HepG2 (cell line): Measurements from ENCODE around the gene TMTC2. TPM values are rescaled to one million over a fixed set of nuclear protein-coding genes. Genes with fewer than 3 reads are reported as not detected.

ENCODE experiments used
- ATAC-seq: fragments of 200-7000 bp; cut with Tn5 transposase; 3 replicates; pipeline ENCODE4 v1.9.1; 2020; ENCODE audit warnings: mild to moderate bottlenecking, moderate library complexity
- BruUV-seq: library from RNA; stranded (reverse); fragments of 400-500 nt; replicated peaks from 2 replicates; lab custom pipeline; 2021; lab: Mats Ljungman, UMichigan
- CTCF ChIA-PET: fragments of 300-600 bp; formaldehyde crosslinking; extraction: SDS; loops from one replicate; lab custom pipeline; 2021; ENCODE audit warnings: low total read pairs, inconsistent platforms, low intra/inter-chr PET ratio; lab: Yijun Ruan, JAX
- POLR2A ChIA-PET: fragments of 350-600 bp; sonication (Branson Sonifier 250); formaldehyde crosslinking; loops from one replicate; lab custom pipeline; 2020; ENCODE audit warnings: antibody characterized with exemption, inconsistent platforms; lab: Yijun Ruan, JAX
- DNase-seq: peaks from one replicate; pipeline ENCODE4 v3.0.0-alpha.2; 2015; ENCODE audit warnings: low spot score
- FAIRE-seq: peaks from 3 replicates; lab custom pipeline; 2011; peaks lifted over from hg19 to GRCh38; lab: Jason Lieb, UNC
- H2AFZ ChIP-seq: one replicate; pipeline ENCODE4 v1.6.1; 2011; ENCODE audit warnings: low read length, inconsistent platforms
- H3K27ac ChIP-seq: fragments of 300-600 bp; 3 replicates; pipeline ENCODE4 v1.8.0; 2011; ENCODE audit warnings: mixed run types, mild to moderate bottlenecking, mixed read lengths, low read length, inconsistent platforms; ENCODE audit not compliant: insufficient read depth; ENCODE audit errors: extremely low read length
- H3K27me3 ChIP-seq, 2 experiments: fragments of 200-600 bp in 1 of 2; 2 replicates in 1 of 2; 3 replicates in 1 of 2; pipeline versions ENCODE4 v1.6.0 to v1.8.0; 2011; ENCODE audit warnings: low read length in 2 of 2, mild to moderate bottlenecking in 2 of 2, moderate library complexity in 2 of 2, inconsistent platforms in 1 of 2; ENCODE audit not compliant: insufficient read depth in 2 of 2, control insufficient read depth in 1 of 2
- H3K36me3 ChIP-seq, 2 experiments: fragments of 200-600 bp in 1 of 2; replicated peaks in 1 of 2; 2 replicates in 1 of 2; 3 replicates in 1 of 2; pipeline versions ENCODE4 v1.5.1 to v1.8.0; 2011; ENCODE audit warnings: low read length in 2 of 2, inconsistent platforms in 1 of 2; ENCODE audit not compliant: insufficient read depth in 2 of 2, control insufficient read depth in 1 of 2
- H3K4me1 ChIP-seq: 2 replicates; pipeline ENCODE4 v1.5.1; 2012; ENCODE audit warnings: low read length, inconsistent platforms; ENCODE audit not compliant: insufficient read depth
- H3K4me2 ChIP-seq: 2 replicates; pipeline ENCODE4 v1.6.0; 2011; ENCODE audit warnings: low read depth, low read length, inconsistent platforms
- H3K4me3 ChIP-seq, 3 experiments: fragments of 200-600 bp in 1 of 3; sonication (generic), shearing (Covaris generic) in 1 of 3; replicated peaks in 1 of 3; 2 replicates each; pipeline ENCODE4 v1.5.1; 2011 to 2016; ENCODE audit warnings: low read length in 3 of 3, inconsistent platforms in 2 of 3, low read depth in 2 of 3, mild to moderate bottlenecking in 2 of 3, control low read depth in 1 of 3, mixed read lengths in 1 of 3; ENCODE audit not compliant: insufficient read depth in 1 of 3
- H3K79me2 ChIP-seq: one replicate; pipeline ENCODE4 v1.6.1; 2011; ENCODE audit warnings: low read length, inconsistent platforms; ENCODE audit not compliant: insufficient read depth
- H3K9ac ChIP-seq: 2 replicates; pipeline ENCODE4 v1.6.0; 2011; ENCODE audit warnings: mild to moderate bottlenecking, low read depth, low read length, inconsistent platforms; ENCODE audit not compliant: insufficient read depth
- H3K9me3 ChIP-seq: 2 replicates; pipeline ENCODE4 v1.5.1; 2012; ENCODE audit warnings: mild to moderate bottlenecking, low read length
- H4K20me1 ChIP-seq: 2 replicates; pipeline ENCODE4 v1.6.0; 2011; ENCODE audit warnings: inconsistent platforms, mild to moderate bottlenecking, low read length, moderate library complexity; ENCODE audit not compliant: insufficient read depth
- ELF1 ChIP-seq: sonication (generic); formaldehyde crosslinking; IDR thresholded peaks from 2 replicates; pipeline ENCODE4 v1.4.0; 2020; ENCODE audit warnings: missing genetic modification reagents
- HHEX ChIP-seq: IDR thresholded peaks from 2 replicates; pipeline ENCODE4 v1.6.1; 2016; ENCODE audit warnings: control low read depth
- NONO ChIP-seq, 2 experiments: fragments of 450-650 bp in 1 of 2; sonication (generic) in 1 of 2; formaldehyde crosslinking in 1 of 2; IDR thresholded peaks in 1 of 2; conservative IDR thresholded peaks in 1 of 2; 2 replicates each; pipeline versions ENCODE4 v1.6.1 to v1.8.0; 2017 to 2022; ENCODE audit warnings: mild to moderate bottlenecking in 1 of 2, missing genetic modification reagents in 1 of 2, moderate library complexity in 1 of 2
- SMC3 ChIP-seq: IDR thresholded peaks from 2 replicates; pipeline ENCODE4 v1.6.1; 2011; ENCODE audit warnings: low read length, improper control_type of control experiment
- TAF1 ChIP-seq: sonication (generic); formaldehyde crosslinking; IDR thresholded peaks from 2 replicates; pipeline ENCODE4 v1.4.0; 2020; ENCODE audit warnings: missing genetic modification reagents
- ZNF234 ChIP-seq: sonication (generic); formaldehyde crosslinking; conservative IDR thresholded peaks from 2 replicates; pipeline ENCODE4 v1.5.1; 2020; ENCODE audit warnings: mild to moderate bottlenecking, missing genetic modification reagents
- WGBS: methylation state at CpG from one replicate; pipeline ENCODE4 v1.1.6; 2017; ENCODE audit warnings: low lambda C conversion rate; 5-methylcytosine and 5-hydroxymethylcytosine counted together
- in situ Hi-C: cut with HindIII; loops from 2 replicates; pipeline ENCODE4 v1.10.0; 2017; ENCODE audit warnings: low pct_unique_long_range_greater_than_20kb; ENCODE audit not compliant: extremely low pct_ligation_motif_present
- intact Hi-C: fragments of 100-400 bp; cut with micrococcal nuclease; formaldehyde crosslinking; loops from one replicate; pipeline ENCODE4 v1.10.0; 2022; ENCODE audit not compliant: unreplicated experiment
- polyA plus RNA-seq, 8 experiments: library from polyadenylated mRNA; depleted of rRNA in 3 of 8; stranded (reverse) in 7 of 8; unstranded in 1 of 8; fragments of >200 nt; fragmentation: Illumina TruSeq in 4 of 8; extraction: Trizol in 4 of 8; gene quantifications; 2 replicates each; pipeline versions ENCODE4 v1.2.1 to v1.2.3, GENCODE V29; 2011 to 2016; ENCODE audit warnings: low read depth in 4 of 8, missing spikeins in 1 of 8, mixed read lengths in 1 of 8; ENCODE audit not compliant: insufficient read depth in 1 of 8
- total RNA-seq, 5 experiments: library from RNA; depleted of rRNA; stranded (reverse); fragments of >200 nt; fragmentation: Illumina TruSeq; extraction: Trizol; gene quantifications; 2 replicates each; pipeline ENCODE4 v1.2.3, GENCODE V29; 2016; ENCODE audit warnings: low read depth in 1 of 5
- TF ChIP-seq, protein P1 (sequence below), 2 experiments: sonication (generic) in 1 of 2; formaldehyde crosslinking in 1 of 2; IDR thresholded peaks; 2 replicates each; pipeline versions ENCODE4 v1.4.0 to v1.6.1; 2018 to 2020; ENCODE audit warnings: missing genetic modification reagents in 2 of 2, borderline replicate concordance in 1 of 2, low read depth in 1 of 2, mild to moderate bottlenecking in 1 of 2, missing biosample characterization in 1 of 2
- TF ChIP-seq, protein P2 (sequence below): sonication (generic); formaldehyde crosslinking; IDR thresholded peaks from 2 replicates; pipeline ENCODE4 v1.5.1; 2020; ENCODE audit warnings: missing genetic modification reagents, mild to moderate bottlenecking, borderline replicate concordance
- TF ChIP-seq, protein P3 (sequence below): IDR thresholded peaks from 2 replicates; pipeline ENCODE4 v1.6.1; 2016
- TF ChIP-seq, protein P4 (sequence below): sonication (generic); formaldehyde crosslinking; IDR thresholded peaks from 2 replicates; pipeline ENCODE4 v1.5.1; 2020; ENCODE audit warnings: mild to moderate bottlenecking, missing genetic modification reagents, moderate library complexity
- TF ChIP-seq, protein P5 (sequence below): sonication (generic); formaldehyde crosslinking; IDR thresholded peaks from 2 replicates; pipeline ENCODE4 v1.8.0; 2022; ENCODE audit warnings: mild to moderate bottlenecking, missing genetic modification reagents, borderline replicate concordance
- TF ChIP-seq, protein P6 (sequence below): sonication (generic); formaldehyde crosslinking; IDR thresholded peaks from 2 replicates; pipeline ENCODE4 v1.4.0; 2020; ENCODE audit warnings: missing genetic modification reagents

The TMTC2 gene
- total and polyA plus RNA-seq, 2 of the 13 experiments (the other 11 are each of a cell fraction or from before 2014, with no cell fraction given): 0.55 to 0.63 TPM

DNA sequence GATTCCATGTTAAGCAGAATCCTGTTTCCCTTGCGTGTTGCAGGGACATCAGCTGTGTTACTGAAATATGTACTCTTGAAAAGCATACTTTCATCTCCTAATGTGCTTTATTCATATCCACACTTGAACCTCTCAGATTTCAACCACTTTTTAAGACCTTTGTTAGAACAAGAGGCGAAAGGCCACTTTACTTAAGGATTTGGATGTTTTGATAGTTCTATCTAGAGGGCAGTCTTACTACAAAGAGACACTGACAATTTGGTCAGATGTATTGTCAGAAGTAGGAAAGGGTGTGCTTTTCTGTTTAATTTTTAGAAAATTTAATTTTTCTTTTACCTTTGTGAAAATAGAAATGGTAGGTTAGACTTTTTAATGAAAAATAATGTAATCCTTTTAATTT lies 267.9 kb downstream of the TMTC2 start (continued):
- TF ChIP-seq, protein P1, sequence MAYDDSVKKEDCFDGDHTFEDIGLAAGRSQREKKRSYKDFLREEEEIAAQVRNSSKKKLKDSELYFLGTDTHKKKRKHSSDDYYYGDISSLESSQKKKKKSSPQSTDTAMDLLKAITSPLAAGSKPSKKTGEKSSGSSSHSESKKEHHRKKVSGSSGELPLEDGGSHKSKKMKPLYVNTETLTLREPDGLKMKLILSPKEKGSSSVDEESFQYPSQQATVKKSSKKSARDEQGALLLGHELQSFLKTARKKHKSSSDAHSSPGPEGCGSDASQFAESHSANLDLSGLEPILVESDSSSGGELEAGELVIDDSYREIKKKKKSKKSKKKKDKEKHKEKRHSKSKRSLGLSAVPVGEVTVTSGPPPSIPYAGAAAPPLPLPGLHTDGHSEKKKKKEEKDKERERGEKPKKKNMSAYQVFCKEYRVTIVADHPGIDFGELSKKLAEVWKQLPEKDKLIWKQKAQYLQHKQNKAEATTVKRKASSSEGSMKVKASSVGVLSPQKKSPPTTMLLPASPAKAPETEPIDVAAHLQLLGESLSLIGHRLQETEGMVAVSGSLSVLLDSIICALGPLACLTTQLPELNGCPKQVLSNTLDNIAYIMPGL (CRISPR knock-in tag; IDR thresholded peaks at IDR 0.05; ENCODE audit: borderline replicate concordance in 1 of 2, low read depth in 1 of 2): no peak
- TF ChIP-seq TAF1 (no peak), ELF1 (no peak), SMC3 (no peak), NONO (IDR thresholded peaks at IDR 0.05) (no peak), NONO (CRISPR knock-in tag; conservative IDR thresholded peaks at IDR 0.05) (no peak), ZNF234 (CRISPR knock-in tag) (no peak)
- TF ChIP-seq, protein P2, sequence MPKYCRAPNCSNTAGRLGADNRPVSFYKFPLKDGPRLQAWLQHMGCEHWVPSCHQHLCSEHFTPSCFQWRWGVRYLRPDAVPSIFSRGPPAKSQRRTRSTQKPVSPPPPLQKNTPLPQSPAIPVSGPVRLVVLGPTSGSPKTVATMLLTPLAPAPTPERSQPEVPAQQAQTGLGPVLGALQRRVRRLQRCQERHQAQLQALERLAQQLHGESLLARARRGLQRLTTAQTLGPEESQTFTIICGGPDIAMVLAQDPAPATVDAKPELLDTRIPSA (CRISPR knock-in tag): no peak

DNA sequence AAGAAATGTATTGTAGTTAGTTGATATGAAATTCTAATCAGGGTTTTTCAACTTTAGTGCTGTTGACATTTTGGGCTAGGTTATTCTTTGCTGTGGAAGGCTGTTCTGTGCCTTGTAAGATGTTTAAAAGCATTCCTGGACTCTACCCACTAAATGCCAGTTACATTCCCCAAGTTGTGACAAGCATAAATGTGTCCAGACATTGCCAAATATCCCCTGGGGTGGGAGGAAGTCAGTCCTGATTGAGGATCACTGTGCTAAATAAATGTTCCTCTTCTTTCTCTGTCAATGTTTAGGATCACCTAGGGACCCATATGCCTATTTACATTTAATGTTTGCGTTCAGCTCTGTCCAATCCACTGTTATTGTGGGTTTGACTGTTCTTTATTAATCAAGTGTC lies 268.3 kb downstream of the TMTC2 start:
- no peaks in the 10 kb centered on the region for H3K79me2 ChIP-seq
- H3K9ac ChIP-seq: no peak overlapping the region
- no peaks in the 10 kb centered on the region for H3K36me3 ChIP-seq
- no peak overlapping the region for H2AFZ ChIP-seq
- no TSS peak for BruUV-seq
- H3K9me3 ChIP-seq: no peaks in the 10 kb centered on the region
- no peaks in the 10 kb centered on the region for H4K20me1 ChIP-seq
- no peak for FAIRE-seq
- no peak for ATAC-seq
- no peaks in the 10 kb centered on the region for H3K27me3 ChIP-seq
- ChIA-PET CTCF (no interaction called here), POLR2A (no interaction called here)
- intact Hi-C loops (no loop called here), in situ Hi-C loops (no loop called here)
- no peak overlapping the region for H3K4me2 ChIP-seq
- 8% methylated on average over 1 of the region's 1 CpG for WGBS
- no peak overlapping the region for H3K4me3 ChIP-seq
- H3K4me1 ChIP-seq: no peaks in the 10 kb centered on the region
- H3K27ac ChIP-seq: no peak overlapping the region
- DNase-seq: no peak
- TF ChIP-seq, protein P3, sequence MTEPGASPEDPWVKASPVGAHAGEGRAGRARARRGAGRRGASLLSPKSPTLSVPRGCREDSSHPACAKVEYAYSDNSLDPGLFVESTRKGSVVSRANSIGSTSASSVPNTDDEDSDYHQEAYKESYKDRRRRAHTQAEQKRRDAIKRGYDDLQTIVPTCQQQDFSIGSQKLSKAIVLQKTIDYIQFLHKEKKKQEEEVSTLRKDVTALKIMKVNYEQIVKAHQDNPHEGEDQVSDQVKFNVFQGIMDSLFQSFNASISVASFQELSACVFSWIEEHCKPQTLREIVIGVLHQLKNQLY (CRISPR knock-in tag): no peak
- TF ChIP-seq, protein P4, sequence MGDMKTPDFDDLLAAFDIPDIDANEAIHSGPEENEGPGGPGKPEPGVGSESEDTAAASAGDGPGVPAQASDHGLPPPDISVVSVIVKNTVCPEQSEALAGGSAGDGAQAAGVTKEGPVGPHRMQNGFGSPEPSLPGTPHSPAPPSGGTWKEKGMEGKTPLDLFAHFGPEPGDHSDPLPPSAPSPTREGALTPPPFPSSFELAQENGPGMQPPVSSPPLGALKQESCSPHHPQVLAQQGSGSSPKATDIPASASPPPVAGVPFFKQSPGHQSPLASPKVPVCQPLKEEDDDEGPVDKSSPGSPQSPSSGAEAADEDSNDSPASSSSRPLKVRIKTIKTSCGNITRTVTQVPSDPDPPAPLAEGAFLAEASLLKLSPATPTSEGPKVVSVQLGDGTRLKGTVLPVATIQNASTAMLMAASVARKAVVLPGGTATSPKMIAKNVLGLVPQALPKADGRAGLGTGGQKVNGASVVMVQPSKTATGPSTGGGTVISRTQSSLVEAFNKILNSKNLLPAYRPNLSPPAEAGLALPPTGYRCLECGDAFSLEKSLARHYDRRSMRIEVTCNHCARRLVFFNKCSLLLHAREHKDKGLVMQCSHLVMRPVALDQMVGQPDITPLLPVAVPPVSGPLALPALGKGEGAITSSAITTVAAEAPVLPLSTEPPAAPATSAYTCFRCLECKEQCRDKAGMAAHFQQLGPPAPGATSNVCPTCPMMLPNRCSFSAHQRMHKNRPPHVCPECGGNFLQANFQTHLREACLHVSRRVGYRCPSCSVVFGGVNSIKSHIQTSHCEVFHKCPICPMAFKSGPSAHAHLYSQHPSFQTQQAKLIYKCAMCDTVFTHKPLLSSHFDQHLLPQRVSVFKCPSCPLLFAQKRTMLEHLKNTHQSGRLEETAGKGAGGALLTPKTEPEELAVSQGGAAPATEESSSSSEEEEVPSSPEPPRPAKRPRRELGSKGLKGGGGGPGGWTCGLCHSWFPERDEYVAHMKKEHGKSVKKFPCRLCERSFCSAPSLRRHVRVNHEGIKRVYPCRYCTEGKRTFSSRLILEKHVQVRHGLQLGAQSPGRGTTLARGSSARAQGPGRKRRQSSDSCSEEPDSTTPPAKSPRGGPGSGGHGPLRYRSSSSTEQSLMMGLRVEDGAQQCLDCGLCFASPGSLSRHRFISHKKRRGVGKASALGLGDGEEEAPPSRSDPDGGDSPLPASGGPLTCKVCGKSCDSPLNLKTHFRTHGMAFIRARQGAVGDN (CRISPR knock-in tag): no peak
- TF ChIP-seq, protein P5, sequence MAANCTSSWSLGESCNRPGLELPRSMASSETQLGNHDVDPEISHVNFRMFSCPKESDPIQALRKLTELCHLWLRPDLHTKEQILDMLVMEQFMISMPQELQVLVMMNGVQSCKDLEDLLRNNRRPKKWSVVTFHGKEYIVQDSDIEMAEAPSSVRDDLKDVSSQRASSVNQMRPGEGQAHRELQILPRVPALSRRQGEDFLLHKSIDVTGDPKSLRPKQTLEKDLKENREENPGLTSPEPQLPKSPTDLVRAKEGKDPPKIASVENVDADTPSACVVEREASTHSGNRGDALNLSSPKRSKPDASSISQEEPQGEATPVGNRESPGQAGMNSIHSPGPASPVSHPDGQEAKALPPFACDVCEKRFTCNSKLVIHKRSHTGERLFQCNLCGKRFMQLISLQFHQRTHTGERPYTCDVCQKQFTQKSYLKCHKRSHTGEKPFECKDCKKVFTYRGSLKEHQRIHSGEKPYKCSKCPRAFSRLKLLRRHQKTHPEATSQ (CRISPR knock-in tag): no peak
- TF ChIP-seq HHEX (CRISPR knock-in tag): no peak
- TF ChIP-seq, protein P6, sequence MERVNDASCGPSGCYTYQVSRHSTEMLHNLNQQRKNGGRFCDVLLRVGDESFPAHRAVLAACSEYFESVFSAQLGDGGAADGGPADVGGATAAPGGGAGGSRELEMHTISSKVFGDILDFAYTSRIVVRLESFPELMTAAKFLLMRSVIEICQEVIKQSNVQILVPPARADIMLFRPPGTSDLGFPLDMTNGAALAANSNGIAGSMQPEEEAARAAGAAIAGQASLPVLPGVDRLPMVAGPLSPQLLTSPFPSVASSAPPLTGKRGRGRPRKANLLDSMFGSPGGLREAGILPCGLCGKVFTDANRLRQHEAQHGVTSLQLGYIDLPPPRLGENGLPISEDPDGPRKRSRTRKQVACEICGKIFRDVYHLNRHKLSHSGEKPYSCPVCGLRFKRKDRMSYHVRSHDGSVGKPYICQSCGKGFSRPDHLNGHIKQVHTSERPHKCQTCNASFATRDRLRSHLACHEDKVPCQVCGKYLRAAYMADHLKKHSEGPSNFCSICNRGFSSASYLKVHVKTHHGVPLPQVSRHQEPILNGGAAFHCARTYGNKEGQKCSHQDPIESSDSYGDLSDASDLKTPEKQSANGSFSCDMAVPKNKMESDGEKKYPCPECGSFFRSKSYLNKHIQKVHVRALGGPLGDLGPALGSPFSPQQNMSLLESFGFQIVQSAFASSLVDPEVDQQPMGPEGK (CRISPR knock-in tag): no peak
